HepG2 (cell line): ENCODE data around the gene DYNC2I2.

Source experiments
- KMT2B ChIP-seq: IDR thresholded peaks from 2 replicates; pipeline ENCODE4 v1.6.1; 2016; ENCODE audit warnings: missing genetic modification reagents, missing compliant biosample characterization
- TBL1XR1 ChIP-seq: fragments of 150-350 bp; IDR thresholded peaks from 2 replicates; pipeline ENCODE4 v1.6.1; 2014; ENCODE audit warnings: borderline replicate concordance, low read length; ENCODE audit not compliant: partially characterized antibody
- THAP9 ChIP-seq: sonication (generic); formaldehyde crosslinking; IDR thresholded peaks from 2 replicates; pipeline ENCODE4; 2020; ENCODE audit warnings: missing genetic modification reagents, mild to moderate bottlenecking, borderline replicate concordance
- ZNF749 ChIP-seq: sonication (generic); formaldehyde crosslinking; IDR thresholded peaks from 2 replicates; pipeline ENCODE4 v1.8.0; 2022; ENCODE audit warnings: mild to moderate bottlenecking, missing genetic modification reagents, moderate library complexity, borderline replicate concordance

- TF ChIP-seq KMT2B = no peak
- TF ChIP-seq ZNF749 (CRISPR knock-in tag) = no peak
- TF ChIP-seq TBL1XR1 = no peak
- no peak for TF ChIP-seq THAP9 (CRISPR knock-in tag)
Measured at GRCh38 chr9:128615571-128615970, 41.1 kb downstream of the DYNC2I2 start.
